ENCODE data around the gene YAP1.

- TF ChIP-seq CTCF (IDR thresholded peaks at IDR 0.05) (no peak), POLR2A (IDR thresholded peaks at IDR 0.05) (no peak)
These were observed 60.9 kb downstream of the YAP1 start for GRCh38 chr11:102171101-102171500.
